HepG2 (cell line): ENCODE measurements around the gene FALEC. TPM values are rescaled to one million over a fixed set of nuclear protein-coding genes. Genes with fewer than 3 reads are reported as not detected.

Source experiments
- ATF6 ChIP-seq: sonication (generic); formaldehyde crosslinking; conservative IDR thresholded peaks from 2 replicates; pipeline ENCODE4 v1.4.0; 2020; ENCODE audit warnings: missing genetic modification reagents
- BATF2 ChIP-seq: sonication (generic); formaldehyde crosslinking; IDR thresholded peaks from 2 replicates; pipeline ENCODE4 v1.8.0; 2022; ENCODE audit warnings: mild to moderate bottlenecking, missing genetic modification reagents, moderate library complexity
- CBX5 ChIP-seq: sonication (generic); formaldehyde crosslinking; IDR thresholded peaks from 2 replicates; pipeline ENCODE4 v1.4.0; 2020; ENCODE audit warnings: missing genetic modification reagents, borderline replicate concordance
- GRHL1 ChIP-seq: sonication (generic); formaldehyde crosslinking; conservative IDR thresholded peaks from 2 replicates; pipeline ENCODE4 v1.8.0; 2022; ENCODE audit warnings: missing genetic modification reagents
- HNF4G ChIP-seq, 2 experiments: sonication (generic) in 1 of 2; formaldehyde crosslinking in 1 of 2; IDR thresholded peaks; 2 replicates each; pipeline versions ENCODE4 v1.4.0 to v1.6.1; 2011 to 2020; ENCODE audit warnings: borderline replicate concordance in 2 of 2, low read depth in 2 of 2, mild to moderate bottlenecking in 2 of 2, low read length in 1 of 2, missing genetic modification reagents in 1 of 2, moderate library complexity in 1 of 2
- IRF1 ChIP-seq: sonication (generic); formaldehyde crosslinking; IDR thresholded peaks from 2 replicates; pipeline ENCODE4 v1.4.0; 2020; ENCODE audit warnings: low read depth, mild to moderate bottlenecking, missing genetic modification reagents
- MIER3 ChIP-seq: IDR thresholded peaks from 2 replicates; pipeline ENCODE4 v1.6.1; 2016; ENCODE audit warnings: missing compliant biosample characterization, borderline replicate concordance
- NFE2L1 ChIP-seq: sonication (generic); formaldehyde crosslinking; IDR thresholded peaks from 2 replicates; pipeline ENCODE4 v1.4.0; 2020; ENCODE audit warnings: missing genetic modification reagents, mild to moderate bottlenecking, borderline replicate concordance
- POLR2AphosphoS5 ChIP-seq: IDR thresholded peaks from 2 replicates; pipeline ENCODE4 v1.6.1; 2012; ENCODE audit warnings: low read depth, low read length
- SATB2 ChIP-seq: sonication (generic); formaldehyde crosslinking; IDR thresholded peaks from 2 replicates; pipeline ENCODE4 v1.5.0; 2020; ENCODE audit warnings: missing genetic modification reagents
- SIN3A ChIP-seq: IDR thresholded peaks from 2 replicates; pipeline ENCODE4 v1.6.1; 2011; ENCODE audit warnings: low read depth, mild to moderate bottlenecking, control low read depth, low read length, borderline replicate concordance
- SRSF9 ChIP-seq: fragments of 200-400 bp; formaldehyde crosslinking; IDR thresholded peaks from 2 replicates; pipeline ENCODE4 v1.6.1; 2018; ENCODE audit warnings: borderline replicate concordance, mild to moderate bottlenecking, low read depth, low read length; ENCODE audit not compliant: insufficient read depth, poor library complexity, severe bottlenecking
- TEAD2 ChIP-seq: sonication (generic); formaldehyde crosslinking; IDR thresholded peaks from 2 replicates; pipeline ENCODE4 v1.9.0; 2021; ENCODE audit warnings: missing genetic modification reagents
- ZFP36L1 ChIP-seq: sonication (generic); formaldehyde crosslinking; IDR thresholded peaks from 2 replicates; pipeline ENCODE4 v1.8.0; 2022; ENCODE audit warnings: mild to moderate bottlenecking, missing genetic modification reagents, moderate library complexity
- ZMYM2 ChIP-seq: sonication (generic); formaldehyde crosslinking; IDR thresholded peaks from 2 replicates; pipeline ENCODE4 v1.8.0; 2022; ENCODE audit warnings: mild to moderate bottlenecking, missing genetic modification reagents
- ZNF30 ChIP-seq: sonication (generic); formaldehyde crosslinking; IDR thresholded peaks from 2 replicates; pipeline ENCODE4 v1.5.0; 2020; ENCODE audit warnings: mild to moderate bottlenecking, missing genetic modification reagents
- ZNF460 ChIP-seq: sonication (generic); formaldehyde crosslinking; IDR thresholded peaks from 2 replicates; pipeline ENCODE4 v1.5.1; 2020; ENCODE audit warnings: missing genetic modification reagents, mild to moderate bottlenecking, borderline replicate concordance
- ZNF576 ChIP-seq: sonication (generic); formaldehyde crosslinking; IDR thresholded peaks from 2 replicates; pipeline ENCODE4 v1.4.0; 2020; ENCODE audit warnings: mild to moderate bottlenecking, missing genetic modification reagents
- ZNF709 ChIP-seq: sonication (generic); formaldehyde crosslinking; IDR thresholded peaks from 2 replicates; pipeline ENCODE4 v1.5.0; 2020; ENCODE audit warnings: mild to moderate bottlenecking, missing genetic modification reagents
- ZNF747 ChIP-seq: sonication (generic); formaldehyde crosslinking; IDR thresholded peaks from 2 replicates; pipeline ENCODE4 v1.8.1; 2023; ENCODE audit warnings: missing genetic modification reagents, mild to moderate bottlenecking, borderline replicate concordance
- ZNF761 ChIP-seq: sonication (generic); formaldehyde crosslinking; conservative IDR thresholded peaks from 2 replicates; pipeline ENCODE4 v1.4.0; 2020; ENCODE audit warnings: mild to moderate bottlenecking, missing genetic modification reagents
- ZNF768 ChIP-seq: sonication (generic); formaldehyde crosslinking; IDR thresholded peaks from 2 replicates; pipeline ENCODE4 v1.4.0; 2020; ENCODE audit warnings: missing genetic modification reagents
- ZNF780A ChIP-seq: sonication (generic); formaldehyde crosslinking; IDR thresholded peaks from 2 replicates; pipeline ENCODE4 v1.8.0; 2022; ENCODE audit warnings: mild to moderate bottlenecking, missing genetic modification reagents, moderate library complexity
- ZSCAN30 ChIP-seq: sonication (generic); formaldehyde crosslinking; IDR thresholded peaks from 2 replicates; pipeline ENCODE4 v1.5.0; 2020; ENCODE audit warnings: mild to moderate bottlenecking, missing genetic modification reagents
- polyA plus RNA-seq, 8 experiments: library from polyadenylated mRNA; depleted of rRNA in 3 of 8; stranded (reverse) in 7 of 8; unstranded in 1 of 8; fragments of >200 nt; fragmentation: Illumina TruSeq in 4 of 8; extraction: Trizol in 4 of 8; gene quantifications; 2 replicates each; pipeline versions ENCODE4 v1.2.1 to v1.2.3, GENCODE V29; 2011 to 2016; ENCODE audit warnings: low read depth in 4 of 8, missing spikeins in 1 of 8, mixed read lengths in 1 of 8; ENCODE audit not compliant: insufficient read depth in 1 of 8
- total RNA-seq, 5 experiments: library from RNA; depleted of rRNA; stranded (reverse); fragments of >200 nt; fragmentation: Illumina TruSeq; extraction: Trizol; gene quantifications; 2 replicates each; pipeline ENCODE4 v1.2.3, GENCODE V29; 2016; ENCODE audit warnings: low read depth in 1 of 5

Gene FALEC
- total and polyA plus RNA-seq, 2 of the 13 experiments (the other 11 are each of a cell fraction or from before 2014, with no cell fraction given) = 0.33 to 0.71 TPM

GRCh38 chr1:150579945-150580642 is 64.5 kb downstream of the FALEC start (continued):
- TF ChIP-seq IRF1 (CRISPR knock-in tag) (no peak), CBX5 (CRISPR knock-in tag) (no peak), NFE2L1 (CRISPR knock-in tag) (no peak), ZNF761 (CRISPR knock-in tag) (0 out of 2 replicates have a peak, but pooled peaks have one; percentile 9), POLR2AphosphoS5 (no peak), ZNF30 (no peak), SRSF9 (no peak), ATF6 (CRISPR knock-in tag) (no peak), GRHL1 (CRISPR knock-in tag) (no peak), MIER3 (CRISPR knock-in tag) (no peak), ZNF709 (CRISPR knock-in tag) (0 out of 2 replicates have a peak, but pooled peaks have one; percentile 44), ZNF768 (CRISPR knock-in tag) (no peak), ZNF576 (CRISPR knock-in tag) (no peak), ZFP36L1 (CRISPR knock-in tag) (0 out of 2 replicates have a peak, but pooled peaks have one; percentile 48), BATF2 (CRISPR knock-in tag) (no peak), SATB2 (CRISPR knock-in tag) (no peak), SIN3A (no peak), ZMYM2 (CRISPR knock-in tag) (0 out of 2 replicates have a peak, but pooled peaks have one; percentile 8), ZNF747 (CRISPR knock-in tag) (0 out of 2 replicates have a peak, but pooled peaks have one; percentile 35), TEAD2 (CRISPR knock-in tag) (no peak), ZSCAN30 (0 out of 2 replicates have a peak, but pooled peaks have one; percentile 33), ZNF780A (no peak), HNF4G (IDR thresholded peaks at IDR 0.05; ENCODE audit: borderline replicate concordance, low read depth, low read length) (no peak), HNF4G (CRISPR knock-in tag; IDR thresholded peaks at IDR 0.05; ENCODE audit: borderline replicate concordance, low read depth) (no peak), ZNF460 (peak; percentile 80; the same call in 1 of the 2 replicates)
